Measurements from ENCODE around the gene LRRC8D.

The LRRC8D gene

DNA sequence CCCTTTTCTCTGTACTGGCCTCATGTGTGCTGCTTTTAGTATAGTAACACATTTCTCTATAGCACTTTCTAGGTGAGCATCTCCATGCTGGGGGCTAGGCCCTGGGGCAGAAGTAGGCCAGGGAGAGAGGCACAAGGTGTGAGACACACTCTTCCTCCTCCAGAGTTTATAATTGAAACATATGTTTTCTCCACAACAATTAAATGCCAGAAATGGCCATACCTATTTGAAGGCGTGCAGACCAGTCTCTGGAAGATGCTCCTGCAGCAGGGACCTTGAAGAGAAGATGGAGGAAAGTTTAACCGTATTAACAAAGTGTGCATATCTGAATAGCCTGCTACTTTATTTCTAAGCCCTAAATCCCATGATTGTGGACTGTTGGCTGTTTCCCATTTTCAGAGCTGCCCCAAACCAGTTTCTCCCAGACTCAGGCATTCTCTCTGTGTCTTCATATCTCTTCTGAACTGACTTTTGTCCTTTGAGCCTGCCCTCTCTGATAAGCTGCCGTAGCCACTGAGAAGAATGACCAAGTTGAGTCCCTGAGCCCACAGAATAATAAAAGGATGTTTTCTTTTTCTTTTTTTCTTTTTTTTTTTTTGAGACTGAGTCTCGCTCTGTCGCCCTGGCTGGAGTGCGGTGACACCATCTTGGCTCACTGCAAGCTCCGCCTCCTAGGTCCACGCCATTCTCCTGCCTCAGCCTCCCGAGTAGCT is 81.3 kb downstream of the LRRC8D start:
- no peak overlapping the region for H3K4me3 ChIP-seq (ENCODE audit: low read length)
- TF ChIP-seq, protein P1, sequence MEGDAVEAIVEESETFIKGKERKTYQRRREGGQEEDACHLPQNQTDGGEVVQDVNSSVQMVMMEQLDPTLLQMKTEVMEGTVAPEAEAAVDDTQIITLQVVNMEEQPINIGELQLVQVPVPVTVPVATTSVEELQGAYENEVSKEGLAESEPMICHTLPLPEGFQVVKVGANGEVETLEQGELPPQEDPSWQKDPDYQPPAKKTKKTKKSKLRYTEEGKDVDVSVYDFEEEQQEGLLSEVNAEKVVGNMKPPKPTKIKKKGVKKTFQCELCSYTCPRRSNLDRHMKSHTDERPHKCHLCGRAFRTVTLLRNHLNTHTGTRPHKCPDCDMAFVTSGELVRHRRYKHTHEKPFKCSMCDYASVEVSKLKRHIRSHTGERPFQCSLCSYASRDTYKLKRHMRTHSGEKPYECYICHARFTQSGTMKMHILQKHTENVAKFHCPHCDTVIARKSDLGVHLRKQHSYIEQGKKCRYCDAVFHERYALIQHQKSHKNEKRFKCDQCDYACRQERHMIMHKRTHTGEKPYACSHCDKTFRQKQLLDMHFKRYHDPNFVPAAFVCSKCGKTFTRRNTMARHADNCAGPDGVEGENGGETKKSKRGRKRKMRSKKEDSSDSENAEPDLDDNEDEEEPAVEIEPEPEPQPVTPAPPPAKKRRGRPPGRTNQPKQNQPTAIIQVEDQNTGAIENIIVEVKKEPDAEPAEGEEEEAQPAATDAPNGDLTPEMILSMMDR (conservative IDR thresholded peaks at IDR 0.05; ENCODE audit: low read length) = no peak
- no peak for DNase-seq (ENCODE audit: low read depth)

DNA sequence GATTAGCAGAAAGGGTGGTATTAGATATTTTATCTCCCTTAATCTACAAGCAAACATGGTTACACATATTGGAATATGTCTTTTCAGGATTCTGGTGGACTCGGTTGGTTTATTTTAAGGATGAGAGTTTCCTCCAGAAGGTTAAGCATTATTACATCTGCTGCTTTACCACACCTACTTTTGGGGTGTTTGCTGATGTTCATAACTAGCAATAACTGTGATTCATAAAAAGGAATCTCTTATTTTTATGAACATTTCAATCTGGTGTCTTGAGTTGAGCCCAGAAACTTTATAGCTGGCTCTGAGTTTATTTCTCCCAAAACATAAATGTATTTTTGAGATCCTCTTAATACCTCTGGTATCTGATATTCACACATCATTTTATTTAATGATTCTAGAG is 82.7 kb downstream of the LRRC8D start:
- TF ChIP-seq, protein P1 (conservative IDR thresholded peaks at IDR 0.05; ENCODE audit: low read length) = no peak
- DNase-seq (ENCODE audit: low read depth) = no peak
- H3K4me3 ChIP-seq (ENCODE audit: low read length) = no peak overlapping the region

DNA sequence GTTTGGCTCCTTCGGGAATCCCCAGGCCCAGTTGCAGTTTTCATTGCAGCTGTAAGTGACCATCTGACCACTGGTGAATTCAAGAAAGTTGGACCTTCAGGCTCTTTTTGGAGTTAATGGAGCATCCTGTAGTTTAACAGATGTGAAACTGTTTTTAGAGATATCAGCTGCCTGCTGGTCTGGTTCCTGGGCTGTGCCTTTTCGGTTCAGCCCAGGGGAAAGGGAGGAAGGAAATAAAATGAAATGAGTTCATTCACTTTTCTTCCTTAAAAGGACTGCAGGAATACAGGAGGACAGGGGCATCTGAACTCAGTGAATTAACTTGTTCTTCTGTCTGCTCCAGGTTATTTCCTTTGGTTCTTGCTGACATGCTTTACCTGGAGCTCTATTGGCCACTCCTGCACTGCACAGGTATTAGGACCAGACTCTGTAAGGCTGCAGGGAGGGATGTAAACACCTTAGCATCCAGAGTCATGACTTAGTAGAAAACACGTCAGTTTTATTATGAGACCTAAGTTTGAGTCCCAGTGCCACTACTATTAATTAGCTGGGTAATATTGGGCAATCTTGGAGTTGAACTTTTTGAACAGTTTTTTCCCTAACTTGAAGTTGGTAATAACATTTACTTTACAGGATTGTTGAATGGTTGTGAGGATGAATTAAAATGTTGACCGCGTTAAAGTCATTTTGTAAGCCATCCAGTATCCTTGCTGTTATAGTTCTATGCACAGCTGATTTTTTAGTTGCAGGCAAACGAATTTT is 83.6 kb downstream of the LRRC8D start:
- DNase-seq (ENCODE audit: low read depth) = no peak
- no peak overlapping the region for H3K4me3 ChIP-seq (ENCODE audit: low read length)
- TF ChIP-seq, protein P1 (conservative IDR thresholded peaks at IDR 0.05; ENCODE audit: low read length) = no peak

DNA sequence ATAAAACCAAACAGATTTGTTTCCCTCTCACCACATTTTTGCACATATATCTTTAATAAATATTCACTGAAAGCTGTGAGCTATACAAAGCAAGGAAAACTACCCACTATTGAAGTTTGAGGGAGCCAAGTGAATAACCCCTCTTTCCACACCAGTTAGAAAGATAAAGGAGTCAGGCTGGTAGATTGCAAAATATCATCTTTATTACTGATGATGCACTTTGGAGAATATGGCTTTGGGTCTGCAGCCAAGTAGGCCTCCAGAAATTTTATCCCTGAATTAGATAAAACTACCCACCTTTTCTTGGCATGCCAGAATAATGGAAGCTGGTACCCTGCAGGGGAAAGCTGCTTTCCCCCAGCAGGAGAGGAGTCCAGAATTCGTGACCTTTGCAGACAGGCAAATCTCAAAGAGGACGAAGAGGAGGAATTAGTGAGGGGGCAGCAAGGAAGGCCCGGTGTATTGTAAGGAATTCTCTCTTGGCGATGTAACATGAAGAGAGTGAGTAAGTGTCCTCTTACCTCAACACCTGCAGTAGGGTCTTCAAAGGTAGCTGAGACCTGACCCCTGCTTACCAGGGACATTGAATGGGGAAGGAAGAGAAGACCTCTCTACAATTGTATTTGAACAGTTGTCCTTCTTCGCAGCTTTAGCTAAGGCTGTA is 84.7 kb downstream of the LRRC8D start:
- no peak for DNase-seq (ENCODE audit: low read depth)

DNA sequence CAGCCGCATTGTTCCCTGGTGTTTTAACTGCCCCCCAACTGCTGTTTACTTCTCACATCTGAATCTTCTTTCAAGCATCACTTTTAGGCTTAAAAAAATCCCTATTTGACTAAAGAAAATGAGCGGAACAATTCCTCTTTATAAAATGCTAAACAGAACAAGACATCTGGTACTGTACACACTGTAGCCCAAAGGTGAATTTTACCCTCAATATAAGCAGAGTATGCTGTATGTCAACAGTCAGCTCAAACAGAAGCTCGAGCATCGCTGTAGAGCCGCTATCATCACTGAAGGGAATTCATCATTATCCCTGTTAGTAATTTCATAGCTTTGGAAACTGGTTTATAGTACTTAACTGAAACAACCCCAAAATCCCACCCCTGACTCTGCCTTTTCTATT is 85.3 kb downstream of the LRRC8D start:
- DNase-seq (ENCODE audit: low read depth) = no peak
- TF ChIP-seq, protein P1 (conservative IDR thresholded peaks at IDR 0.05; ENCODE audit: low read length) = no peak
- no peak overlapping the region for H3K4me3 ChIP-seq (ENCODE audit: low read length)

More for the DNA sequence above, 84.7 kb downstream of the LRRC8D start:
- TF ChIP-seq, protein P1 (conservative IDR thresholded peaks at IDR 0.05; ENCODE audit: low read length) = no peak
- no peak overlapping the region for H3K4me3 ChIP-seq (ENCODE audit: low read length)

DNA sequence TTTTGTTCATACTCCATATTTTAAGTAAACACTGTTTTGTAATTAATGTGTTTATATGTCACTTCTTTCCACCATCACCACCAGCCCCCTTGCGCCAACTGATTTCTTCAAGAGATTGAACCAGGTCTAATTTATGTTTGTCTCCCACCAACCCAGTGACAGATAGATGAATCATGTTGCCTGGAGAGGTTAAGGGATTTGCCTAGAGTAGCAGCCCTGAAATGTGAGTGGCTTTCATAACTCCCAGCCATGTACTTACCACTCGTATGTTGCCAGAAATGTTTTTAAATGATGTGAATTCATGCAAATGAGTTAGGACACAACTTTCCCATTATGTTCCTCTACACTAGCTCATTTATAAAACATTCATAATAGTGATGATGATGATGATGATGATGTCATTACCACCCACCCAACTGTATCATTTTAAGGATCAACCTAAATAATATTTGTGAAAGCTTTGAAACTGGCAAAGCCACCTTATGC is 86.9 kb downstream of the LRRC8D start:
- TF ChIP-seq, protein P1 (conservative IDR thresholded peaks at IDR 0.05; ENCODE audit: low read length) = no peak
- H3K4me3 ChIP-seq (ENCODE audit: low read length) = no peak overlapping the region
- DNase-seq (ENCODE audit: low read depth) = peak; percentile 52

Data from AG10803 (cell line).